HepG2 (cell line): ENCODE data around the gene FUCA1. TPM values are rescaled to one million over a fixed set of nuclear protein-coding genes. Genes with fewer than 3 reads are reported as not detected.

Experiments used
- ARNT2 ChIP-seq: sonication (generic); formaldehyde crosslinking; IDR thresholded peaks from 2 replicates; pipeline ENCODE4 v1.8.0; 2022; ENCODE audit warnings: mild to moderate bottlenecking, low read depth, missing genetic modification reagents, moderate library complexity
- ETS1 ChIP-seq: sonication (generic); formaldehyde crosslinking; IDR thresholded peaks from 2 replicates; pipeline ENCODE4 v1.4.0; 2020; ENCODE audit warnings: missing genetic modification reagents
- GZF1 ChIP-seq: sonication (generic); formaldehyde crosslinking; IDR thresholded peaks from 2 replicates; pipeline ENCODE4 v1.5.1; 2020; ENCODE audit warnings: mild to moderate bottlenecking, missing genetic modification reagents
- HIVEP1 ChIP-seq: sonication (generic); formaldehyde crosslinking; IDR thresholded peaks from 2 replicates; pipeline ENCODE4 v1.4.0; 2020; ENCODE audit warnings: mild to moderate bottlenecking, missing genetic modification reagents
- TIGD3 ChIP-seq: sonication (generic); formaldehyde crosslinking; IDR thresholded peaks from 2 replicates; pipeline ENCODE4 v1.5.1; 2020; ENCODE audit warnings: mild to moderate bottlenecking, missing genetic modification reagents, borderline replicate concordance
- ZBTB38 ChIP-seq: sonication (generic); formaldehyde crosslinking; IDR thresholded peaks from 2 replicates; pipeline ENCODE4 v1.5.1; 2020; ENCODE audit warnings: mild to moderate bottlenecking, missing genetic modification reagents
- polyA plus RNA-seq, 8 experiments: library from polyadenylated mRNA; depleted of rRNA in 3 of 8; stranded (reverse) in 7 of 8; unstranded in 1 of 8; fragments of >200 nt; fragmentation: Illumina TruSeq in 4 of 8; extraction: Trizol in 4 of 8; gene quantifications; 2 replicates each; pipeline versions ENCODE4 v1.2.1 to v1.2.3, GENCODE V29; 2011 to 2016; ENCODE audit warnings: low read depth in 4 of 8, missing spikeins in 1 of 8, mixed read lengths in 1 of 8; ENCODE audit not compliant: insufficient read depth in 1 of 8
- total RNA-seq, 5 experiments: library from RNA; depleted of rRNA; stranded (reverse); fragments of >200 nt; fragmentation: Illumina TruSeq; extraction: Trizol; gene quantifications; 2 replicates each; pipeline ENCODE4 v1.2.3, GENCODE V29; 2016; ENCODE audit warnings: low read depth in 1 of 5
- TF ChIP-seq, protein P1 (sequence below): sonication (generic); formaldehyde crosslinking; IDR thresholded peaks from 2 replicates; pipeline ENCODE4 v1.8.1; 2023; ENCODE audit warnings: mild to moderate bottlenecking, moderate library complexity, missing genetic modification reagents
- TF ChIP-seq, protein P2 (sequence below): sonication (generic); formaldehyde crosslinking; IDR thresholded peaks from 2 replicates; pipeline ENCODE4 v1.5.0; 2020; ENCODE audit warnings: missing genetic modification reagents
- TF ChIP-seq, protein P3 (sequence below): sonication (generic); formaldehyde crosslinking; IDR thresholded peaks from 2 replicates; pipeline ENCODE4 v1.4.0; 2020; ENCODE audit warnings: mild to moderate bottlenecking, missing genetic modification reagents
- TF ChIP-seq, protein P4 (sequence below), 2 experiments: fragments of 450-650 bp in 1 of 2; sonication (generic) in 1 of 2; formaldehyde crosslinking in 1 of 2; IDR thresholded peaks; 2 replicates each; pipeline versions ENCODE4 v1.6.1 to v1.8.0; 2016 to 2022; ENCODE audit warnings: antibody characterized with exemption in 1 of 2, mild to moderate bottlenecking in 1 of 2, missing genetic modification reagents in 1 of 2

Gene FUCA1
- total and polyA plus RNA-seq, 2 of the 13 experiments (the other 11 are each of a cell fraction or from before 2014, with no cell fraction given), result 32.7 to 33.6 TPM

GRCh38 chr1:23800400-23801337 is 67.4 kb downstream of the FUCA1 start, which contains the start of gene GALE (continued):
- TF ChIP-seq, protein P1, sequence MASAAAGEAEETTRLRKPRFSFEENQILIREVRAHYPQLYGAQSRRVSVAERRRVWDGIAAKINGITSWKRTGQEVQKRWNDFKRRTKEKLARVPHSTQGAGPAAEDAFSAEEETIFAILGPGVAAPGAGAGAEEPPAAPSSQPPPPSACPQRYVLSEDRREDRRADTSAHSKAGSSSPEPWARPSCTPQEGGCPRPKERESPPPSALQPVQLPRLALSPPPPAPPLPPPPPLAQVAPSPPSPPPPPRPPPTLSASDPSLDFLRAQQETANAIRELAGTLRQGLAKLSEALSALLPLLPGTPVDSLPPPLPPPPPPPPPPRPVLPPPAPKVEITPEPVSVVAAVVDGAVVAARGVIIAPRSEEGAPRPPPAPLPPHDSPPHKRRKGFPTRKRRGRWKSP (CRISPR knock-in tag), result peak; percentile 18; the same call in 1 of the 2 replicates
- TF ChIP-seq HIVEP1 (peak; percentile 68), ARNT2 (CRISPR knock-in tag) (peak; percentile 77; the same call in 1 of the 2 replicates), GZF1 (CRISPR knock-in tag) (peak; percentile 66; the same call in 1 of the 2 replicates), TIGD3 (0 out of 2 replicates have a peak, but pooled peaks have one; percentile 69), ZBTB38 (peak; percentile 64), ETS1 (CRISPR knock-in tag) (0 out of 2 replicates have a peak, but pooled peaks have one; percentile 62)
- TF ChIP-seq, protein P2, sequence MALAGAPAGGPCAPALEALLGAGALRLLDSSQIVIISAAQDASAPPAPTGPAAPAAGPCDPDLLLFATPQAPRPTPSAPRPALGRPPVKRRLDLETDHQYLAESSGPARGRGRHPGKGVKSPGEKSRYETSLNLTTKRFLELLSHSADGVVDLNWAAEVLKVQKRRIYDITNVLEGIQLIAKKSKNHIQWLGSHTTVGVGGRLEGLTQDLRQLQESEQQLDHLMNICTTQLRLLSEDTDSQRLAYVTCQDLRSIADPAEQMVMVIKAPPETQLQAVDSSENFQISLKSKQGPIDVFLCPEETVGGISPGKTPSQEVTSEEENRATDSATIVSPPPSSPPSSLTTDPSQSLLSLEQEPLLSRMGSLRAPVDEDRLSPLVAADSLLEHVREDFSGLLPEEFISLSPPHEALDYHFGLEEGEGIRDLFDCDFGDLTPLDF (CRISPR knock-in tag), result peak; percentile 84
- TF ChIP-seq, protein P3, sequence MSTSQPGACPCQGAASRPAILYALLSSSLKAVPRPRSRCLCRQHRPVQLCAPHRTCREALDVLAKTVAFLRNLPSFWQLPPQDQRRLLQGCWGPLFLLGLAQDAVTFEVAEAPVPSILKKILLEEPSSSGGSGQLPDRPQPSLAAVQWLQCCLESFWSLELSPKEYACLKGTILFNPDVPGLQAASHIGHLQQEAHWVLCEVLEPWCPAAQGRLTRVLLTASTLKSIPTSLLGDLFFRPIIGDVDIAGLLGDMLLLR, result no peak
- TF ChIP-seq, protein P4, sequence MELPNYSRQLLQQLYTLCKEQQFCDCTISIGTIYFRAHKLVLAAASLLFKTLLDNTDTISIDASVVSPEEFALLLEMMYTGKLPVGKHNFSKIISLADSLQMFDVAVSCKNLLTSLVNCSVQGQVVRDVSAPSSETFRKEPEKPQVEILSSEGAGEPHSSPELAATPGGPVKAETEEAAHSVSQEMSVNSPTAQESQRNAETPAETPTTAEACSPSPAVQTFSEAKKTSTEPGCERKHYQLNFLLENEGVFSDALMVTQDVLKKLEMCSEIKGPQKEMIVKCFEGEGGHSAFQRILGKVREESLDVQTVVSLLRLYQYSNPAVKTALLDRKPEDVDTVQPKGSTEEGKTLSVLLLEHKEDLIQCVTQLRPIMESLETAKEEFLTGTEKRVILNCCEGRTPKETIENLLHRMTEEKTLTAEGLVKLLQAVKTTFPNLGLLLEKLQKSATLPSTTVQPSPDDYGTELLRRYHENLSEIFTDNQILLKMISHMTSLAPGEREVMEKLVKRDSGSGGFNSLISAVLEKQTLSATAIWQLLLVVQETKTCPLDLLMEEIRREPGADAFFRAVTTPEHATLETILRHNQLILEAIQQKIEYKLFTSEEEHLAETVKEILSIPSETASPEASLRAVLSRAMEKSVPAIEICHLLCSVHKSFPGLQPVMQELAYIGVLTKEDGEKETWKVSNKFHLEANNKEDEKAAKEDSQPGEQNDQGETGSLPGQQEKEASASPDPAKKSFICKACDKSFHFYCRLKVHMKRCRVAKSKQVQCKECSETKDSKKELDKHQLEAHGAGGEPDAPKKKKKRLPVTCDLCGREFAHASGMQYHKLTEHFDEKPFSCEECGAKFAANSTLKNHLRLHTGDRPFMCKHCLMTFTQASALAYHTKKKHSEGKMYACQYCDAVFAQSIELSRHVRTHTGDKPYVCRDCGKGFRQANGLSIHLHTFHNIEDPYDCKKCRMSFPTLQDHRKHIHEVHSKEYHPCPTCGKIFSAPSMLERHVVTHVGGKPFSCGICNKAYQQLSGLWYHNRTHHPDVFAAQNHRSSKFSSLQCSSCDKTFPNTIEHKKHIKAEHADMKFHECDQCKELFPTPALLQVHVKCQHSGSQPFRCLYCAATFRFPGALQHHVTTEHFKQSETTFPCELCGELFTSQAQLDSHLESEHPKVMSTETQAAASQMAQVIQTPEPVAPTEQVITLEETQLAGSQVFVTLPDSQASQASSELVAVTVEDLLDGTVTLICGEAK (IDR thresholded peaks at IDR 0.05), result no peak
- TF ChIP-seq, protein P4 (CRISPR knock-in tag; IDR thresholded peaks at IDR 0.05), result peak; percentile 49; the same call in 1 of the 2 replicates
